Diencephalon (tissue), 1 donor: Measurements from ENCODE around the gene EHD2. TPM values are rescaled to one million over a fixed set of nuclear protein-coding genes. Genes with fewer than 3 reads are reported as not detected.

Source experiments
- small RNA-seq: library from RNA; depleted of rRNA; stranded (forward); fragments of <200 nt; gene quantifications from one replicate; pipeline ENCODE3, GENCODE V24; 2014
- total RNA-seq: library from RNA; depleted of rRNA; stranded (reverse); fragments of >200 nt; gene quantifications from one replicate; pipeline ENCODE4 v1.2.3, GENCODE V29; 2014

EHD2 gene, protein sequence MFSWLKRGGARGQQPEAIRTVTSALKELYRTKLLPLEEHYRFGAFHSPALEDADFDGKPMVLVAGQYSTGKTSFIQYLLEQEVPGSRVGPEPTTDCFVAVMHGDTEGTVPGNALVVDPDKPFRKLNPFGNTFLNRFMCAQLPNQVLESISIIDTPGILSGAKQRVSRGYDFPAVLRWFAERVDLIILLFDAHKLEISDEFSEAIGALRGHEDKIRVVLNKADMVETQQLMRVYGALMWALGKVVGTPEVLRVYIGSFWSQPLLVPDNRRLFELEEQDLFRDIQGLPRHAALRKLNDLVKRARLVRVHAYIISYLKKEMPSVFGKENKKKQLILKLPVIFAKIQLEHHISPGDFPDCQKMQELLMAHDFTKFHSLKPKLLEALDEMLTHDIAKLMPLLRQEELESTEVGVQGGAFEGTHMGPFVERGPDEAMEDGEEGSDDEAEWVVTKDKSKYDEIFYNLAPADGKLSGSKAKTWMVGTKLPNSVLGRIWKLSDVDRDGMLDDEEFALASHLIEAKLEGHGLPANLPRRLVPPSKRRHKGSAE
- total RNA-seq, result 1.8 TPM

GRCh38 chr19:47713046-47714021 is at the start of gene EHD2:
EHD2 (plus strand) TSS chr19:47713422; CDS start chr19:47716613, 3,191 bp downstream.

DNA sequence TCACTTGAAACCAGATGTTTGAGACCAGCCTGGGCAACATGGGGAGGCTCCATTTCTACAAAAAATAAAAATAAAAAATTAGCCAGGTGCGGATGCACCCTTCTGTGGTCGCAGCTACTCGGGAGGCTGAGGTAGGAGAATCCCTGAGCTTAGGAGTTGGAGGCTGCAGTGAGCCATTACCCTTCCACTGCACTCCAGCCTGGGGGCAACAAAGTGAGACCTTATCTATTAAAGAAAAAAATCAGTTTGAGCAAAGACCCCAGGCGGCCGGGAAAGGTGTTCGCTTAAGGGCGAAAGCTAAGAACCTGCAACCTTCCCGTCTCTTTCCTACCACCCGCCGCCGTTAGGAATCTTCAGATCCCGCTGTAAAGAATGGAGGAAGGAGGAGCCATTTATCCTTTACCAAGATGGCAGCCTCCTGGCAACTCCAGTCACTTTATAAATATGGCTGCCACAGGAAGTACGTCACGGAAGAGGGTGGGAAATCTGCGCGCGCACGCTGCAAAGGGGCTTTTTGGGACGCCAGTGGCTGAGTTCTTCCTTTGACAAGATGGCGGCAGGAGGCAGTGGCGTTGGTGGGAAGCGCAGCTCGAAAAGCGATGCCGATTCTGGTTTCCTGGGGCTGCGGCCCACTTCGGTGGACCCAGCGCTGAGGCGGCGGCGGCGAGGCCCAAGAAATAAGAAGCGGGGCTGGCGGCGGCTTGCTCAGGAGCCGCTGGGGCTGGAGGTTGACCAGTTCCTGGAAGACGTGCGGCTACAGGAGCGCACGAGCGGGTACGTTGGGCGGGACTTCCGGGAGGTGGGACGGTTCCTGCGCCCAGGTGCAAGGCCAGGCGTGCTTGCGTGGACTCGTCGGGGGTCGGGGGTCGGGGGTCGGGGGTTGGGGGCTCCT is 32.0 kb downstream of the EHD2 start, which contains the start of gene NOP53:
Gene NOP53, plus strand, starts transcription at position 537 of the 892 bp plus-strand sequence. Its CDS starts 14 bp downstream, at position 551.

GRCh38 chr19:47778049-47778953 is 65.1 kb downstream of the EHD2 start, which contains the start of gene SELENOW:
SELENOW (plus strand) TSS chr19:47778703; CDS start chr19:47778786, 83 bp downstream.

Small RNA genes within 50 kb of the gene (small RNA-seq; reads per million reads assigned to genes)
- not detected for gene SNORD23

Other genes with a start within 250 kb of the EHD2 start
- 58.8 TPM for gene SLC8A2, start 241.5 kb upstream of the EHD2 start, total RNA-seq
- 7.2 TPM for gene KPTN, start 229.2 kb upstream of the EHD2 start, total RNA-seq
- 62.7 TPM for gene NAPA, start 198.4 kb upstream of the EHD2 start, total RNA-seq
- gene ZNF541, start 140.3 kb upstream of the EHD2 start, total RNA-seq, result 0.23 TPM
- 6.2 TPM for gene BICRA, start 104.3 kb upstream of the EHD2 start, total RNA-seq
- 53.1 TPM for gene NOP53, start 32.1 kb downstream of the EHD2 start, total RNA-seq
- gene SELENOW, start 65.3 kb downstream of the EHD2 start, total RNA-seq, result 370 TPM
- gene TPRX1, start 91.1 kb downstream of the EHD2 start, total RNA-seq, result not detected
- gene CRX, start 108.5 kb downstream of the EHD2 start, total RNA-seq, result not detected
- not detected for gene TPRX2, start 145.8 kb downstream of the EHD2 start, total RNA-seq
- gene SULT2A1, start 172.9 kb downstream of the EHD2 start, total RNA-seq, result not detected